Measurements from ENCODE around the gene NR5A2.
A peak's percentile ranks its signal among the peaks of the same experiment; 100 is the strongest.

The NR5A2 gene

GRCh38 chr1:200075522-200075921, 48.0 kb downstream of the NR5A2 start:
- no peak for DNase-seq

GRCh38 chr1:200075938-200076546, 48.5 kb downstream of the NR5A2 start:
- DNase-seq: peak; percentile 85

- no peak for DNase-seq
These were observed 51.9 kb downstream of the NR5A2 start for GRCh38 chr1:200079232-200079940.

- peak; percentile 17 for DNase-seq
These were observed 53.9 kb downstream of the NR5A2 start for GRCh38 chr1:200081151-200081968.

GRCh38 chr1:200081969-200082245, 54.4 kb downstream of the NR5A2 start:
- DNase-seq: no peak

- peak; percentile 12 for DNase-seq
These were observed 54.8 kb downstream of the NR5A2 start for GRCh38 chr1:200082329-200082728.

GRCh38 chr1:200090252-200091159, 63.0 kb downstream of the NR5A2 start:
- DNase-seq: peak; percentile 9

GRCh38 chr1:200095057-200095577, 67.6 kb downstream of the NR5A2 start:
- DNase-seq: no peak

- no peak for DNase-seq
These were observed 69.3 kb downstream of the NR5A2 start for GRCh38 chr1:200096774-200097173.

GRCh38 chr1:200099040-200099439, 71.5 kb downstream of the NR5A2 start:
- DNase-seq: peak; percentile 33

- DNase-seq: no peak
These were observed 76.6 kb downstream of the NR5A2 start for GRCh38 chr1:200103966-200104583.

- DNase-seq: no peak
These were observed 79.5 kb downstream of the NR5A2 start for GRCh38 chr1:200107004-200107470.

- no peak for DNase-seq
These were observed 81.1 kb downstream of the NR5A2 start for GRCh38 chr1:200108659-200109058.

- DNase-seq: peak; percentile 37
These were observed 84.8 kb downstream of the NR5A2 start for GRCh38 chr1:200112290-200112689.

GRCh38 chr1:200115532-200115931, 88.0 kb downstream of the NR5A2 start:
- DNase-seq: no peak

GRCh38 chr1:200116324-200116723, 88.8 kb downstream of the NR5A2 start:
- DNase-seq: no peak

GRCh38 chr1:200118779-200119505, 91.4 kb downstream of the NR5A2 start:
- DNase-seq: no peak

- DNase-seq: peak; percentile 25
These were observed 93.9 kb downstream of the NR5A2 start for GRCh38 chr1:200121421-200121820.

GRCh38 chr1:200124309-200124708, 96.8 kb downstream of the NR5A2 start:
- DNase-seq: no peak

- no peak for DNase-seq
These were observed 100.6 kb downstream of the NR5A2 start for GRCh38 chr1:200128081-200128480.
